ENCODE data around the gene TAAR6. TPM values are rescaled to one million over a fixed set of nuclear protein-coding genes. Genes with fewer than 3 reads are reported as not detected.
"Not testable (repeated sequence)": the region's sequence is repeated elsewhere in the genome, so short reads cannot be mapped to it uniquely, and the experiment has no call there.

The TAAR6 gene
- total RNA-seq, 1 donor from 2014 or later: not detected

DNA sequence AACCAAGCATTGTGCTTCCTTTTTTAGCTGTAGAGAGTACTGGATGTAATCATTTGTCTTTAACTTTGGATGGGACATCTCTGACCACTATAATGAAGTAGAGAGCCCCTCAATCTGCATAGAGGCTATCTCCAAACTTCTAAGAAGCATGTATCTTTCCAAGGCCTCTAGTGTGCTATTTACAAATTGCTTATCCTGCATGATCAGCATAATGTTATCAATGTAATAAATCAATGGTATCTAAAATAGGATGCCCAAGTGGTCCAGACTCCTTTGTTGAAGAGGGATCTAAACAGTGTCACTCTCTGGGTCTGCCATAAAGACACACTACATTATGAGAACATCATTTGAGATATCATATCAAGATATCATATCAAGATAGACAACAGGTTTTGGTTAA, 25.3 kb upstream of the TAAR6 start:
- H3K4me1 Mint-ChIP-seq (ENCODE audit: unreplicated experiment): no peaks in the 10 kb centered on the region
- TF ChIP-seq, protein P1, sequence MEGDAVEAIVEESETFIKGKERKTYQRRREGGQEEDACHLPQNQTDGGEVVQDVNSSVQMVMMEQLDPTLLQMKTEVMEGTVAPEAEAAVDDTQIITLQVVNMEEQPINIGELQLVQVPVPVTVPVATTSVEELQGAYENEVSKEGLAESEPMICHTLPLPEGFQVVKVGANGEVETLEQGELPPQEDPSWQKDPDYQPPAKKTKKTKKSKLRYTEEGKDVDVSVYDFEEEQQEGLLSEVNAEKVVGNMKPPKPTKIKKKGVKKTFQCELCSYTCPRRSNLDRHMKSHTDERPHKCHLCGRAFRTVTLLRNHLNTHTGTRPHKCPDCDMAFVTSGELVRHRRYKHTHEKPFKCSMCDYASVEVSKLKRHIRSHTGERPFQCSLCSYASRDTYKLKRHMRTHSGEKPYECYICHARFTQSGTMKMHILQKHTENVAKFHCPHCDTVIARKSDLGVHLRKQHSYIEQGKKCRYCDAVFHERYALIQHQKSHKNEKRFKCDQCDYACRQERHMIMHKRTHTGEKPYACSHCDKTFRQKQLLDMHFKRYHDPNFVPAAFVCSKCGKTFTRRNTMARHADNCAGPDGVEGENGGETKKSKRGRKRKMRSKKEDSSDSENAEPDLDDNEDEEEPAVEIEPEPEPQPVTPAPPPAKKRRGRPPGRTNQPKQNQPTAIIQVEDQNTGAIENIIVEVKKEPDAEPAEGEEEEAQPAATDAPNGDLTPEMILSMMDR (IDR thresholded peaks at IDR 0.05): no peak
- no peaks in the 10 kb centered on the region for H3K9me3 Mint-ChIP-seq (ENCODE audit: unreplicated experiment)
- H3K4me3 Mint-ChIP-seq (ENCODE audit: unreplicated experiment): no peak overlapping the region
- no peak for DNase-seq (ENCODE audit: extremely low spot score, unreplicated experiment)
- no peaks in the 10 kb centered on the region for H3K36me3 Mint-ChIP-seq (ENCODE audit: unreplicated experiment)
- no peak overlapping the region for H3K27ac Mint-ChIP-seq (ENCODE audit: unreplicated experiment)
- peaks cover 67% of the 10 kb centered on the region for H3K27me3 Mint-ChIP-seq (ENCODE audit: unreplicated experiment)

DNA sequence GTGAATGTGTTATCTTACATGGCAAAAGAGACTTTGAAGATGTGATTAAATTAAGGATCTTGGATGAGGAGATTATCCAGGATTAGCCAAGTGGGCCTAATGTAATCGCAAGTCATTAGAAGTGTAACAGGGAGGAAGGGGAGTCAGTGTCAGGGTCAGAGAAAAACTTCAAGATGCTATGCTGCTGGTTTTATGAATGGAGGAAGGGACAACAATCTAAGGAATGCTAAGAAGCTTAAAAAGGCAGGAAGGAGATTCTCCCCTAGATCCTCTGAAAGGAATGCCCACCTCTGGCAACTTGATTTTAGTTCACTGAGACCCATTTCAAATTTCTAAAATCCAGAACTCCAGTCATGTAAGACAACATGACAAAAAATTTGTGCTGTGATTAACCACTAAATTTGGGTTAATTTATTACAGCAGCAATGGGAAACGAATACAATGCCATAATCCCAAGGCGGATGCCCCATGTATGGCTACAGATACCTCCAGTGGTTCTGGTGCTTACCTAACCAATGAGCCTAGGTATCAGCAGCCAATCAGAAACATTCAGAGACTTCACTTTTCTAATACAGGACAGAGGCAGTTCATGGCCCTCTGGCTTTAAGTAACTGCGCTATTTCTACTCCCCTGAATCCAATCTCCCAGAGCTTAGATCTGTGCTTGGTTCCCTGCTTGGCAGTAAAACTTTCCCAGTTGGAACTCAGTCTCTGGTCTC, 21.2 kb upstream of the TAAR6 start:
- no peaks in the 10 kb centered on the region for H3K4me1 Mint-ChIP-seq (ENCODE audit: unreplicated experiment)
- H3K36me3 Mint-ChIP-seq (ENCODE audit: unreplicated experiment): no peaks in the 10 kb centered on the region
- no peak for DNase-seq (ENCODE audit: extremely low spot score, unreplicated experiment)
- H3K9me3 Mint-ChIP-seq (ENCODE audit: unreplicated experiment): no peaks in the 10 kb centered on the region
- TF ChIP-seq, protein P1 (IDR thresholded peaks at IDR 0.05): no peak
- no peak overlapping the region for H3K4me3 Mint-ChIP-seq (ENCODE audit: unreplicated experiment)
- no peak overlapping the region for H3K27ac Mint-ChIP-seq (ENCODE audit: unreplicated experiment)
- H3K27me3 Mint-ChIP-seq (ENCODE audit: unreplicated experiment): peaks cover 60% of the 10 kb centered on the region

DNA sequence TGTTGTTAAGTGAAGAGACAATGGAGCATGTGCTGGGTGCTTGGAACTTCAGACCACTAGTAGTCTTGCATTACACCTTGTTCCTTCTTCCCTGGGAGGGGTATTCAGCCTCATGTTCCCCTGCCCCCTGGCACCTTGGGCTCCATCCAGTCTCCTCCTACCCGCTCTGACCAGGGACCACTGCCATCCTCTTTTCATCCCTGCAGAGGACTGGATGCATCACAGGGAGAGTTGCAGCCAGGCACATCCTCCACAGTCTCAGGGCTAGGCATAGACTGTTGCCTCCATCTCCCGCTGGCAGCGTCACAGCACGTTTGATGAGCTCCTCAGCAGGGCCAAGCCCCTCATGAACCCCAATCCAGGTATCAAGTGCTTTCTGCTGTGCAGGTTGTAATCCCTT, 18.9 kb upstream of the TAAR6 start:
- Mint-ChIP-seq H3K4me3 (ENCODE audit: unreplicated experiment) (no peak overlapping the region), H3K36me3 (ENCODE audit: unreplicated experiment) (no peaks in the 10 kb centered on the region), H3K27me3 (ENCODE audit: unreplicated experiment) (peaks cover 57% of the 10 kb centered on the region), H3K4me1 (ENCODE audit: unreplicated experiment) (no peaks in the 10 kb centered on the region), H3K27ac (ENCODE audit: unreplicated experiment) (no peak overlapping the region), H3K9me3 (ENCODE audit: unreplicated experiment) (no peaks in the 10 kb centered on the region)
- TF ChIP-seq, protein P1 (IDR thresholded peaks at IDR 0.05): no peak
- no peak for DNase-seq (ENCODE audit: extremely low spot score, unreplicated experiment)

DNA sequence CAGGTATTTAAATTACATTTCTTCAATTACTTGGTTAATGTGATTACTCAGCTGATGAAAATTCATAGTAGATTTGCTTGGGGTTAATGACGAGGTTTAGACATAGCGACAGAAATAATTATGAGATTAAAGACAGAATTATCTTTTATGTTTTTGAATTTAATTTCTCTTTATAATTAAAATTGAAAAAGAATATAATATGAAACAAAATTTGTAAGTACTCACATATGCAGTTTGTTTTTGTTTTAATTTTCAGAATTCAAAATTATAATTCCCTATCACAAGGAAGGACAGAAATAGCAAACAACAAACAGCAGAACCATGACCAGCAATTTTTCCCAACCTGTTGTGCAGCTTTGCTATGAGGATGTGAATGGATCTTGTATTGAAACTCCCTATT, 17.8 kb upstream of the TAAR6 start, which contains the start of gene TAAR8:
Gene TAAR8, plus strand, starts transcription at position 301 of the 400 bp plus-strand sequence. Its CDS starts 21 bp downstream, at position 322.
- Mint-ChIP-seq H3K27ac (ENCODE audit: unreplicated experiment) (no peak within 1 kb of the TSS), H3K4me1 (ENCODE audit: unreplicated experiment) (no peaks in the 10 kb centered on the region), H3K36me3 (ENCODE audit: unreplicated experiment) (no peaks in the 10 kb centered on the region), H3K27me3 (ENCODE audit: unreplicated experiment) (peaks cover 63% of the 10 kb centered on the region), H3K4me3 (ENCODE audit: unreplicated experiment) (no peak within 1 kb of the TSS), H3K9me3 (ENCODE audit: unreplicated experiment) (no peaks in the 10 kb centered on the region)
- DNase-seq (ENCODE audit: extremely low spot score, unreplicated experiment): no peak
- TF ChIP-seq, protein P1 (IDR thresholded peaks at IDR 0.05): no peak

DNA sequence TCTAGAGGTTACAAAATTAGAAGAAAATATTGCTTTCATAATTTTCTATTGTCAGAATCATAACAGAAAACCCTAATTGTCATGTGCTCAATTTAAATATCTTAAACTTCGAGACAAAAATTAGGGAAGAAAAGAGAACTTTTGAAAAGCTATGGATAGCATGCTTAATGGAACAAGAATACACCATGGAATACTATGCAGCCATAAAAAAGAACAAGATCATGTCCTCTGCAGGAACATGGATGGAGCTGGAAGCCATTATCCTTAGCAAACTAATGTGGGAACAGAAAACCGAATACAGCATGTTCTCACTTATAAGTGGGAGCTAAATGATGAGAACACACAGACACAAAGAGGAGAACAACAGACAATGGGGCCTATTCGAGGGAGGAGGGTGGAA, 10.0 kb upstream of the TAAR6 start:
- H3K27ac Mint-ChIP-seq (ENCODE audit: unreplicated experiment); H3K4me1 Mint-ChIP-seq (ENCODE audit: unreplicated experiment); H3K9me3 Mint-ChIP-seq (ENCODE audit: unreplicated experiment); H3K4me3 Mint-ChIP-seq (ENCODE audit: unreplicated experiment); DNase-seq (ENCODE audit: extremely low spot score, unreplicated experiment); H3K36me3 Mint-ChIP-seq (ENCODE audit: unreplicated experiment): not testable (repeated sequence)
- H3K27me3 Mint-ChIP-seq (ENCODE audit: unreplicated experiment): peaks cover 47% of the 10 kb centered on the region

Data from osteocyte (in vitro differentiated cells).